NCI-H1417 treated with DMSO at 0.1 percent for 48 hours (cell line): ENCODE results near the gene ABLIM3.

Source experiments
- DNase-seq: peaks from one replicate; lab custom pipeline; 2025; lab: John Stamatoyannopoulos, UW

Gene ABLIM3

GRCh38 chr5:149282027-149282965, 141.0 kb downstream of the ABLIM3 start:
- no peak for DNase-seq

- no peak for DNase-seq
These were observed 141.7 kb downstream of the ABLIM3 start for GRCh38 chr5:149282966-149283332.

DNA sequence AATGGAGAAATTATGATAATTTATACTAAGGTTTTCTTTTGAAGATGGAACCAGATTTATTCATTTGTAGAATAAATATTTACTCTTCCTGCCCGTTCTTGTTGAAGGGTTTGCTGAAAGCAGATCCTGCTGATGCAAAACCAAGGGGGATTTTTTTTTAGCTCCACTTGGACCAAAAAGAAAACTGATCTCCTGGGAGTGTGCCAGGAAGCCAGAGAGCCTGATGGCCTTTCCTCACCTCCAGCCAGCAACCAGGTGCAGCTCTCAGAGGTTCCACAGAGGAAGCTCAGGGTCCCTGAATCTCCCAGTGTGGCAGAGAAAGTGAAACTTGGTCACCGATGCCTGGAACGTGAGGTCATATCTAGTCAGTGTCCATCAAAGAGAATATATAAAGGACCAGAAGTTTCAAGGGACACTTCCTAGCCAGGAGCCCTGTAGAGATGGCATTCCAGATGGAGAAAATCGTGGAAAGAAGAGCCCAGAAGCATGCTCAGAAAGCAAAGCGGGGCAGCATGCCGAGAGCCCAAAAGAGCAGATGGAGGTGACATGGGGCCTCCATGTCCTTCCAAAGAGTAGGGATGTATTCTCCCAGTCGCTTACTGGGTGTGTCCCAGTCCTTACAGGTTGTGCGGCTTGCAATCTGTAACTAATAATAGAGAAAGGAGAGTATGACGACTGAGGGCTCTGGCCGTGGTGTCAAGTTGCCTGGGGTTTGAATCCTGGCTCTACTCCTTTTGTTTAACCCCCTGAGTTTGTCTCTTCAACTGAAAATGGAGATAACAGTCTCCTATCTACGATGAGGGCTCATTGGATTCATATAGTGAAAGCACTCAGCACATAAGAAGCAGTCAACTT, 142.6 kb downstream of the ABLIM3 start:
- DNase-seq, result no peak

DNA sequence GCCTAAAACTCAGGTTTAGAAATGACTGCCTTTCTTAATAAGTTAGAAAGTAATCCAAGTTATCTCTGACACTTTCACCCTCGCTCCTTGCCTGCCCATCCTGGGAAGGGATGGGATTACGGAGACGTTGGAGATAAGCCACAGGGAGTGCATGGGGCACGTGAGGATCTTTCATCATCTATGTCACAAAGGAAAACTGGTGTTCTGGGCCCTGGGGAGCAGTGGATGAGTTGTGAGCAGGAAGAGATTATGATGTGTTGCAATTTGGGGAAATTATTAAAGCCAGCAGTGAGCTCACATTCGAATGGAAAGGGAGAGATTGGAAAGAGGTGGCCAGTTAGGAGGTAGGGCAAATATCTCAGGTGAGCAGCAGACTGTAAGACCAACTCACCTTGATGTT, 143.2 kb downstream of the ABLIM3 start:
- DNase-seq, result no peak

- no peak for DNase-seq
These were observed 143.9 kb downstream of the ABLIM3 start for GRCh38 chr5:149285153-149285552.

DNA sequence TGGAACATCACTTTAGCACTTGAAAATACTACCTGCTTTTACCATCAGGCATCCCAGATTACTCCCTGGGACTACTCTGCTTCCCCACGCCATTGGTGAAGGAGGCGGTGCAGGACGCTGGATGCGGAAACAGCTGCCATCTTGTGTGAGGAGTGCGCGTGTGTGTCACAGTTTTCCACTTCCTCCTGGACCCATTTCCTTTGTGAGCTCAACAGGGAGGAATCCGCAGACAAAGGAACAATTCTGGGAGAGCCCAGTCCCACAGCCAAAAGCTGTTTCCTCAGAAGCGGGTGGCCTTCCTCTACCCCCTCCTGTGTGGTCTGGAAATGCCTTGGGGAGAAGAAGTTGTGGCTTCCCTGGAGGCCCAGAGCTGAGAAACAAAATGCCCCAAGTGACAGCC, 147.1 kb downstream of the ABLIM3 start:
- no peak for DNase-seq

GRCh38 chr5:149289301-149289700, 148.0 kb downstream of the ABLIM3 start:
- DNase-seq, result no peak

- no peak for DNase-seq
These were observed 153.9 kb downstream of the ABLIM3 start for GRCh38 chr5:149294872-149295829.

GRCh38 chr5:149297340-149298025, 156.2 kb downstream of the ABLIM3 start:
- DNase-seq, result no peak

DNA sequence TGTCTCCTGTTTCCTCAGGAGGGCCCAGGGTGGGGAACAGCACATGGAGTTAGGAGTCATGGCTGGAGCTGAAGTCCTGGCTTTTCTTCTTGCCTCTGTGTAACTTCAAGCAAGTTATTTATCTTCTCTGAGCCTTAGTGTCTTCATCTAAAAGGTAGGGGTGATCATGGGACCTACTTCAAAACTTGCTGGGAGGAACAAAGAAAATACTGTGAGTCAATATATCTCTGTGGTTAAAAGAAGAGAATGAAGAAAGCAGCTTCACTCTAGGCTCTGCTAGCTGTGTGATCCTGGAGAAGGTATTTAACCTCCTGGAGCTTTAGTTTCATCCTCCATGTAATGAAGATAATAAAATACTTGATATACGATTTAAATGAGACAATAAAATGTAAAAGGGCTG, 156.9 kb downstream of the ABLIM3 start:
- DNase-seq, result no peak

DNA sequence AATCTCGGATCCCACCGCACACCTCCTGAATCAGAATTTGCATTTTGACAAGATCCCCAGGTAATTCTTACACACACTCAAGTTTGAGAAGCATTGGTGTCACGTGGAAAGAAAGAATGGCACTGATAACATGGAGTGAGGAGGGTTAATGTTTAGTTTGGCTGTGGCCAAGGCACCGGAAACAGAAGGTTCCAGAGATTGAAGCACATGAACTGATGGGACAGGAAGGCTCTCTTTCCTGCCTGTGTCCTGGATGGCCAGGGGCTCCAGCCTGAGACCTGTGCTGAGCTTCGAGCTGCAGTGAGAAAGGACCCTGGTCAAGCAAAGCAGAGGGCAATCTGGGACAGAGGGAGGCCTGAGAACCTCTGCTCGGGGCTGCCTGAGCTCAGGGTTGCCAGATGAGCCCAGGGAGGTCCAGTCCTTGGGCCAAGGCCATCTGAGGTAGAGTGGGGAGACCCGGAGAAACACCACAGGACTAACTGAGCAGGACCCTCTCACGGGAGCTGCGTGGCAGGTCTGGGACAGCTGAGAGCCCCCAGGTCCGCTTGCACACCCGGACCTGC, 157.6 kb downstream of the ABLIM3 start:
- DNase-seq, result no peak

- DNase-seq, result no peak
These were observed 158.3 kb downstream of the ABLIM3 start for GRCh38 chr5:149299451-149300054.

DNA sequence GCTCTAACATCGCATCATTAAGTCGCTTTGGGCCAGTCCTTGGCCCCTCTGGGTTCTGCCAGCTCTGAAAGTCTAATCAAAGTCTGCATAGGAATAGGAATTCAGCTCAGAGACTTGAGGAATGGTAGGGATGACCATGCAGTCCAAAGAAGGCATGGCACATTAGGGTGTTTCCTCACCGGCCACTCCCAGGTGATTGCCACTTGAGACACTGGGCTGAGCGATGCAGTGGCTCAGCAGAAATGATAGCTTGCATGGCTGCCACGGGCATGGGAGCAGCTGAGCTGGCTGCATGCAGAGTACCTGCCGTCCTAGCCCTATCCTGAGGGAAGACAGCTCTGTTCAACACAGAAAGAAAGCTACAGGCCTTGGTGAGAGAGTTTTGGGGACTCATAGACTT, 159.1 kb downstream of the ABLIM3 start:
- no peak for DNase-seq

DNA sequence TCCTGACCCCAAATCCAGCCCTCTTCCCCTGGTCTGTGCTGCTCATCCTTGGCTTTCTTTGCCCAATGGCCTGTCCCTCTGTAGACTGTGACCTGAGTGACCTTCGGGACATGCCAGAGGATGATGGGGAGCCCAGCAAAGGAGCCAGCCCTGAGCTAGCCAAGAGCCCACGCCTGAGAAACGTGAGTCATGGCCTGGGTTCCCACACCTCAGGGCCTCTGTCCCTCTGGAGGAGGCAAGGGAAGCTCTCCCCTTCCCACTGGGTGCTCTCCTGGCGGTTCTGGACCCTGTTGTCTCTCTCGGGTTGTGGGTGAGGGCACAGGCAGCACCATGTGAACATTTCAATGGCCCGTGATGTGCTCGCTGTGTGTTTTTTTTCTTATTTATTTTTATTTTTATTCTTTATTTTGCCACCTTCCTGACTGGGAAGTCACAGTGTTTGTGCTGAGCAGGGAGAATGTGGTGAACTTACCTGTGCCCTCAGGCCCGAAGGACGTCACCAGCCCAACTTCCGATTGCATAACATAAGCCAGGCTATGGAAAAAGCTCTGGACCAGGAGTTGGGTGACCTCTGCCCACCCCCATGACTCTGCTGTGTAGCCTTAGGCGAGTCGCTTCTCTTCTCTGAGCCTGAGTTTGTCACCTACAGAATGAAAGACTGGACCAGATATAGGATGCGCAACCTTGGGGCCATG, 159.9 kb downstream of the ABLIM3 start:
- no peak for DNase-seq

DNA sequence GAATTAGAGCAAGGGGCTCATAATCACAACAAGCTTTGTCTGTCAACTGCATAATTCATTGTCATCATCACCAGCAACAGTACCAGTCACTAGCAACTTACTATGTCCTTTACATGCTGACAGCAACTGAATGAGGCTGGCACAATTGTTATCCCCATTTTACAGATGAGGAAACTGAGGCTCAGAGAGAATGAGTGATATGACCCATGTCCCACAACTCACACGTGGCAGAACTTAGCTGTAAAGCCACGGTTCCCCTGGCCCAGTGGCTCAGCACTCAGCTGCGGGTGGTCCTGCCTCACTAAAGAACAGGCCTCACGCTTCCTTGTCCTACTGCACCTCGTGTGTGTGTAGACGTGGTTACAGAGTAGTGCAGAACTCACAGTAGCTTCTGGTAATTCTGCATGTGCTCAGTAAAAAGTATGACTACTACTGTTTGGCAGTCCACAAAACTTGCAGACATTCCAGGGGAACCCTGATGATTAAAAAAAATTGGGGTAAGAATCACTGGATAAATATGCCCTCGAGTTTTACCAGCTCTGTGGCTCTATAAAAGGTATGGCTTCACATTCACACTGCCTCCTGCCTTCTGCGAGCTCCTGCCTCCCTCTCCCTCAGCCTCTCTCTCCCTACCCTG, 160.6 kb downstream of the ABLIM3 start:
- no peak for DNase-seq

DNA sequence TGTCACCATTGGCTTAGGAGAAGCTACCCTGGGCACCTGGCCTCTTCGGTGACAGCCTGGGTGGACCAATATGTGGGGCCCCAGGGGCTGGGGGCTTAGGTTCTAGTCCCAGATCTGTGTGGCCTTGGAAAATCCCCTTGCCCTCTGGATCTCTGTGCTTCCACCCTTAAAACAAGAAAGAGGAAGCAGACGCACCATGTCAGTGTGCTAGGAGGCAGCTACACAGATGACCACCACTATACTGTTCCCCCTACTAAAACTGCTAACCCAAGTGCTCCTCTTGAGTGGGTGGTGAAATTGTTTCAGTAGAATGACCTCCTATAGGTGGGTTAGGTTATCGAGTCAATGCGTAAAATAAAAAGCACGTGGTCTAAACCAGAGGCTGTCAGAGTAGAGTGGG, 161.3 kb downstream of the ABLIM3 start:
- DNase-seq, result no peak

GRCh38 chr5:149303210-149303609, 161.9 kb downstream of the ABLIM3 start:
- no peak for DNase-seq

DNA sequence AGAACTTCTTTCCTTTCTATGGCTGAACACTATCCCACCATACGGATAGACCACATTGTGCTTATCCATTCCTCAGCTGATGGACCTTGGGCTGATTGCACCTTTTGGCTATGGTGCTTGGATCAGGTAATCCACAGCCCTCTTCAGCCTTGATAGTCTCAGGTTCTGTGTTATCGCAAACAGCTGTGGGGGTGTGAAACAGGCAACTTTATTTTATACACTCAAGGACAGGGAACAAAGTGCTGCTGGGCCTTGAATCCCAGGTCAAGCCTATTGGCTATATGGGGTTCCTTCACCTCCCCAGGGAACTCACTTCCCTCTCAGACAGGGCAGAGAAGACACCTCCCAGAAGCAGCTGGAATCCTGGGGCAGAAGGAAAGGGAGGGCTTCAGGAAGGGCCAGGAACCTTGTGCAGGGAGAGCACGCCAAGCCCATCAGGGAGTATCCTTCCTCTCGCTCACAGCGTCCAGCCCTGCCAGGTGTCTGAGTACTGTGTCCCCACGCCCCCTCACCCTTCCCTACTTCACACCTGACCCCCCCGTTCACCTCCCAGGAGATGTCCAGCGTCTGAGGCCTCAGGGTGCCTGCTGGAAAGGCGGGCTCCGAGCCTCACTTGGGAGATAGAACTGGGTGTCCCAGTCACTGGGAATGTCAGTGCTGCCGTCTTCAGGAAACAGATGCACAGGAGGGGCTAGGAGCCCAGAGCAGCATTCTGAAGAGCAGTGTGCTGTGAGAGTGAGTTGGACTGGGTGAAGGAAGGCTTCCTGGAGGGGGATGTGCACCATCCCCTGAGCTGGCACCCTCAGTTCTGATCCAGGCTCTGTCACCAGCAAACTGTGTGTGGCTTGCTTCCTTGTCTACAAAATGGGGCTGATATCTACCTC, 163.1 kb downstream of the ABLIM3 start:
- DNase-seq, result no peak
